22Rv1 (cell line): ENCODE data around the gene KLHL33.

Experiments used
- CTCF ChIP-seq: fragments of 450-650 bp; IDR thresholded peaks from 2 replicates; pipeline ENCODE4 v1.5.1; 2017; ENCODE audit warnings: mild to moderate bottlenecking
- ZFX ChIP-seq: fragments of 450-650 bp; IDR thresholded peaks from 2 replicates; pipeline ENCODE4 v1.6.1; 2017; ENCODE audit warnings: antibody characterized with exemption, borderline replicate concordance

DNA sequence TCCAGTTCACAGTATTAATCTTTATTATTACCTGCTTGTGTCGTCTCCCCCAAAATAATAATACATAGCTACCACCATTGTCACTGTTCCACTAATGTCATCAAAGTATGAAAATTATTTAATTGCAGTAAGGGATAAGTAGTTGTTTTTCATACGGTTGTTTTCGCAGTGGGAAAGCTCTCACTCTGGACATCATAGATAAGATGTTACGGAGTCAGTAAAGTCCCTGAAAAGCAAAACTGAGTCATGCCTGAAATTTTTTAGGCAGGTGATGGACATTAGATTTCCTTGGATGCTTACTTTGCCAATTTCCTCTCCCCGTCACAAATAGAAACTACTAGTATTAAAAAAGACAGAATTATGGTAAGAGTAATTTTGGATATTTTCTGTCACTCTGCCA is 46.4 kb upstream of the KLHL33 start:
- TF ChIP-seq CTCF (no peak), ZFX (no peak)
